ACHN (cell line): ENCODE data around the gene COL4A2.

Experiments used
- DNase-seq: peaks from one replicate; pipeline ENCODE4 v3.0.0-alpha.2; 2015
- in situ Hi-C: cut with HindIII; loops from 2 replicates; pipeline ENCODE4 v1.10.0; 2017; ENCODE audit warnings: low sequenced_read_pairs, low pct_ligation_motif_present, low pct_unique_long_range_greater_than_20kb

COL4A2 gene

DNA sequence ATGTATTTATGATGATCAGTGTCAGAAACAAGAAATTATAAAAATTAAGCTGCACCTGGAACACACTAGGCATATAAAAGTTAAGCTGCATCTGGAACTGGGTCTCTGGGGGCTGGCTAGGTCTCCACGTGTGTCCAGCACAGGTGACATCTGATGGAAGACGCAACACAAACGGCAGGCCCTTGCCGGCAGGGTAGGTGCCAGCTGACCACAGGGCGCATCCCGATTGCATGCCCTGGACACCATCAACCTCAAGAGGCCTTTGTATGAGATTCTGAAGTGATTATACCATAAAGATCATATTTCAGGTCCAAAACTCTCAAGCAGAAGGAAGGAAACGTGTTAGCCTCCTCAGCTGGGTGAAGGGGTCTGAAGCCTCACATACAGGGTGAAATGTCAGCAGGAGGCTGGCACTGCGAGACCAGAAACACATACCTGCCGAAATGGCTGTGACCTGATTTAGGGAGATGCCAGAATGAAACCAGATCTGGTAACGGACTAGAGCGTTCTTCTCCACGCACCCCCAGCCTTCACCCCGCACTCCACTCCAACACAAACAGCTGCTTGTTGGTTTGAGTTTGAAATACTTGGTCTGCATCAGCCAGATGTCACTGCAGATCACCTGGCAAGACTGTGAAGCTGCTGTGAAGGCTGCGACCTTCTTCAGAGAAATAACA lies 37.4 kb upstream of the COL4A2 start:
- no peak for DNase-seq
- in situ Hi-C loops: no loop called here

DNA sequence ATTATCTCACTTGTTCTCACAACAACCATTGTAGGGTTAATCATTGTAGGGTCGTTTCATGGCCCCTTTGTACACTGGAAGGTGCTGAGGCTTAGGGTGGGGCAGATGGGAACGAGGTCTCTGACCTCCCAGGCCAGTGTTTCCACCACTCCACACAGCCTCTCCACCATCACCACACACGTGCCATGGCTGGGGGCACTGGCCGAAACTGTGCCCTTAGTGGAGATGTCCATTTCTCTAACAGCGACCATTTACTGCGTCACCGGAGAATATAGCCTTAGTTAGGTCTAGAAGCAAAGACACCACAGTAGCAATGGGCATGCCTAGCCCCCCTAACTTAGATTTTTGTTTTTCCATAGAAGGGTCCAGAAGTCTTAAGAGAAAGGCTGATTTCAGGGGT lies 36.6 kb upstream of the COL4A2 start:
- no peak for DNase-seq
- in situ Hi-C loops: no loop called here

DNA sequence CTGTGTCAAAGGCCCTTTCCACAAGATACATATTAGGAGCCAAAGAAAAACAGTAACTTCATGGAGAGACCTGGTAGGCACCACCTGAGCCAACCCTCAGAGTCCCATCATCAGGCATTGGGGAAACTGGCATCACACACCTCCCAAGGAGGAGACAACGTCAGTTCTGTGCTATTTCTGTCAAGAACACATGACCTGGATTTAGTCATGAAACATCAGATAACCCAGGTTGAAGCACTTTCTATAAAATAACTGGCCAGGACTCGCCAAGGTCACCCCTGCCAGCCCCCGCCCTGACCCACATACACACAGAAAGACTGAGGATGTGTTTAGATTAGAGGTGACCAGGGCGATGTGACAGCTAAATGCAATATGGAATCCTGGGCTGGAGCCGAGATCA lies 35.8 kb upstream of the COL4A2 start:
- in situ Hi-C loops: no loop called here
- no peak for DNase-seq

DNA sequence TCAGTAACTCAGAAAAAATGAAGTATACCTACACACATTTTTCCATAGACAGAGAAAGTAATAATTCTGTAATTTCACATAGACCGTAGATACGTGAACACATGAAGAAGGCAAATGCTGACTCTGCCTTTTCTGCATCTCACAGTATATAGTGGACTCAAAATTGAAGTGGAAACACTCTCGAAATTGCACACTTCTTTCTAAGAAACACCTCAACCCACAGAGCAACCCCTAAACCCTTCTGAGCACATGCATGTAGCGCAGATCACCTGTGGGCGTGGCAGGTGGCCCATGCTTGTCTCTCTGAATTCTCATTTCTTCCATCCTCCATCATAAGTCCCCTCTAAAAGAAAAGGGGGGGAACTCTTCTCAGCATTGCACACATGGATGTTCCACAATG lies 34.9 kb upstream of the COL4A2 start:
- in situ Hi-C loops: no loop called here
- DNase-seq: no peak

DNA sequence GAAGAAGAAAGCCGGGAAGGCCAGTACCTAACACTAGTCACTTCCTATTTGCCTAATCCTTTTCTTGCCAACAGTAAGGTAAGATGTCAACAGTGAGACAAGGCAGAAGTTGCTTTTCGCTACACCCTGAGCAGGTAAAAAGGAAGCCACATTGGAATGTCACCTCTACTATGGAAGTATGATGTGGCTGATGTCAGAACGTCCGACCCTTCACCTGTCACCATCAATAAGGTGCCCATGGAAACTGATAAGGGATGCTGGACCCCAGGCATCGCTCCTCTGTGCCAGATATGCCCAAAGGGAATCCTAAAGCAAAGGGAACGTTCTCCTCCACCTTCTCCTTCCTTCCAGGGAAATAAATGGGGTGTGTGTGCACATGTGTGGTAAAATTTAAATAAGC lies 34.4 kb upstream of the COL4A2 start:
- in situ Hi-C loops: no loop called here
- DNase-seq: no peak

DNA sequence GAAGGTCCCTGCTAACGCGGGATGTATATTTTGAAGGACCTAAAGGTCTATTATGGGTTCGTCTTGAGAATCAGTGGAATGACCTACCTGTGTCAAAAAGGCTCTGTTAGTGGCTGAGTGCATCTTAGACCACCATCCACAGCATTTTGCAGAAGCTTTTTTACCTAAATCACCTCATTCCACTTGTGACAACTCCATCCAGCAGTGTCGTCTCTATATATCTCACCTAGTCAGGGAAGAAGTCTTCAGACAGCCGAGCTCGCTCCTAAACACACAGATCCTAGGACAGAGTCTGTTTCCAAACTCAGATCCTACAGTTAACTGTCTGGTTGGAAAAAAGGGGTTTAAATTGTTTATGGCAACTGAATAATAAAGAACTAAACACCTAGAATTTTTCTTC lies 33.8 kb upstream of the COL4A2 start:
- no peak for DNase-seq
- in situ Hi-C loops: no loop called here

DNA sequence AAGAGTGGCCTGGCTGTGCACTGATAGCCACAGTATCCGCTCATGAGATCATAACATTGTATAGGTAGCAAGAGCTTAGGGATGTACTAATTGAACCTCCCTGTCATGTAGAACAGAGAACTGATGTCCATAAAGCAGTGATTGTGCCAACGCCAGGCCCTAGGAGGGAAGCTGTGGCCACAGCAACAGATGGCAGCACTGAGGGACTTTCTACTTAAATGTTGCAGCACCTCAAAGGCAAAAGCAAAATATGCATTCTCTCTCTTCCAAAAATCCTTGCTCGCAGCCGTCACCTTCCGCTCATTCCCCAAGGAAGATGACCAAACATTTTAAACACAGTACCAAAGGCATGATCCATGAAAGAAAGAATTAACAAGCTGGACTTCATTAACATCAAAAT lies 32.4 kb upstream of the COL4A2 start:
- in situ Hi-C loops: no loop called here
- no peak for DNase-seq

DNA sequence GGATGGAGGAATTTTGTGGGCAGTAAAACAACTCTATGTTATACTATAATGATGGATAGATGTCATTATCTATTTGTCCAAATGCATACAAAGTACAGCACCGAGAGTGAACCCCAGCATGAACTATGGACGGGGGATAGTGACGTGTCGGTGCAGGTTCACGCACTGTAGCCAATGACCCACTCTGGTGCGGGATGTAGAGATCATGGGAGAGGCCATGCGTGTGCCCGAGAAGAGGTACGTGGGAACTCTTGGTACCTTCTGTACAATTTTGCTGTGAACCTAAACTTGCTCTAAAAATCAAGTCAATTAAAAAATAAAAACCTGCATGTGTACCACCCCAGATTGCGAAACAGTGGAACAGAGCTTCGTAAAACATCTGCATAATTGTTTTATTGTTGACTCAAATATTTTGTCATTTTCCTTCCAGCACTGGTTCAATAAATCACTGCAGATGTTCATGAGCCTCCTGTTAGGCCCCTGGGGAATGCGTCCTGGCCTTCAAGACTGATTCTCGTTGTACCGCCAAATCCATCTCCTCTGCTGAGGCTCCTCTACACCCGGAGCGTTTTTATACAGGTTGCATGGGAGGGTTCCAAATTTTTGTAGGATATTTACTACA lies 31.0 kb upstream of the COL4A2 start:
- in situ Hi-C loops: no loop called here
- DNase-seq: no peak

DNA sequence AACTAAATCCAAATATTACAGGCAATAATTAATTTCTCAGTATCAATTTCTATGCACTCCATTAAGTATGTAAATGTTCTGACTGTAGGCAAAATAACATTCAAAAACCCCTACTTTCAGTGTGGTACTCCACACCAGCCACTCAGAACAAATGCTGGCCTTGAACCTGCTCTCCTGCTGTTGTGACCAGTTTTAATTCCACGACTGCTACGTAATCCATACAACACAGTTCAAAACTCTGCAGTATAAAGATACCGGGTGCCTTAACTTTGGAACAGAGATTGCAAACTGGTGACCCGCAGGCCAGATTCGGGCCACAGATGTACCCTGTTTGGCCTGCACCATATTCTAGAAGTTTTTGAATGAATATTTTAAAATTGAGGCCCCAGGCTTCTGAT lies 30.5 kb upstream of the COL4A2 start:
- DNase-seq: no peak
- in situ Hi-C loops: no loop called here

DNA sequence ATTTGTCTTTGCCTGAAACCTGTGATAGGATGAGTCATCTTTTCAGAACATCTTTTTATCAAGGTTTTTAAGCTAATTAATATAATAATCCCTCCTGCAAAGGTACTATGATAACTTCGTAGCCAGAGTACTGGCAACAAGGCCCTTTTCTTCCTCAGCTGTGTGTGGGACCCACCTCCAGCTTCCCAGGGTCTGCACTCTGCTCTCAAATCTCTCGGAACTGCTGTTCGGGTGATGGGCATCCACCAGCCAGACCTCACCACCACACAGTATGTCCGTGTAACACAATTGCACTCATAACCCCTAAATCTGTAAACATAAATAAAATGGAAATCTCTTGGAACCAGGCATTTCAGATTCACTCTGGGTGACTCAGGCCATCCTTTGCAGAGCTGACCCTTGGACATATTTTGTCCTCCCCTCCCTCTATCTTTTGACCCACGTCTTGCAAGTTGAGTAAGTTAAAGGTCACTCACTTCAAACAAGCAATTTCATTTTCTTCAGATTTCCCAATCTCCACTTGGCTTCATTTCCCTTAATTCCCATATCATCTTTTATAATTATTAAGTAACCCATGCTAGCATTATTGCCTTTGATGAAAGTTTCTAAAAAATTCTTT lies 29.6 kb upstream of the COL4A2 start:
- in situ Hi-C loops: no loop called here
- DNase-seq: no peak

DNA sequence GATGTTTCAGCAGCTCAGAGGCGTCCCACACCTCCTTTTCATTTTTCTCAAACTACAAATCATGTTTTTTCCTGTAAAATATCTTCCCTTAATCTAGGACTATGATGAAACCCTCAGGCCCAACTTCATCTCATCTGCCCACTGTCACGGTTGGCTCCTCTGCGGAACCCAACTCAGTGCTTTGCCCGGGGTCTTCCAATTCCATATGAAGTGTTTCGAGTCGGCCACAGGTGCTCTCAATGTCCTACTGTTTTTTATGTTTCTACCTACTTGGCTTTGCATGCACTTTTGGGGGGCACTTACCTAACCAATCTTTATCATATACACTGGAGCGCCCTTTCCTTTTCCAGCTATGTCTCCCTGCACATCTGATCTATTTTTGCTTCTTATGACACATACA lies 28.2 kb upstream of the COL4A2 start:
- in situ Hi-C loops: no loop called here
- DNase-seq: no peak

DNA sequence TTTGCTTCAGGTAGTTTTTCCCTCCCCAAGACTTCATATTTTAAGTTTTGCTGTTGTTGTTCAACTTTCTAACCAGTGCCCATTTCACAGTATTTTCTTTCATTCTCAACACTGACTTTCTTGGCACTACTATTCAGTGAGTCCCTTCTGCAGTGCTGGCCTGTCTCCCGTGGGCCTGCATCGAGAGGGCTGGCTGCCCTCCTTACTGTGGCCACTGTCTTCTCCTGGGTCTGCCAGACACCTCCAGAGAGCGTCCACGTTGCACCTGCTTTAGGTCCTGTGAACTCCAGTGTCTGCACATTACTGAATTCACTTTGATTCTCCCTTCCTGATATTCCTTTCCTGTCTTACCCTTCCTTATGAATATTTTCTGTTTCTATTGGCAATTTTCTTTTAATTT lies 27.4 kb upstream of the COL4A2 start:
- DNase-seq: no peak
- in situ Hi-C loops: no loop called here

DNA sequence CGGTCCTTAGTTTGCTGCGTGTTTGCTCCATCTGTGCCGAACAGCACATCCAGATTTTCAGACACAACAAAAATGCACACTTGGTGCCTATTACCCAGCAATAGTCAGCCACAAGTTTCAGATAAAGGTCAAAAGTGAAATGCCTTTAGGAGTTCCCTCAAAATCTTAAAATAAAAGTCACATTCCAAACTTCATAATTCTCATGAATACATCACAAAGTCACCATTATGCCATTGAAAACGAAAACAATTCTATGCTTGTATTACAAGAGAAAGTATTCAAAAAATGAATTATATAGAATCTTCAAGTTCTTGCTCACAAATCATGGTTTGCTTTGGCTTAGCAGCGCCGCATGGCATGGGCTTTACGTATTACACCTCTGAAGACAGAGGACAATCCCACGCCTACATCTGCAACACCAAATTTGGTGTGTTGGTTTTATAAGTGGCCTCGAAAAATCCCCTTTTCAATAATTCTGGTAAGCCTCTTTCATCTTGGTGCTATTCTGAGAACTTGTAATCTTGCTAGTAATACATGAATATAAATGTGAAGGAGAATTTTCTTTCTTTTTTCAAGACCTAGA lies 26.8 kb upstream of the COL4A2 start:
- DNase-seq: no peak

DNA sequence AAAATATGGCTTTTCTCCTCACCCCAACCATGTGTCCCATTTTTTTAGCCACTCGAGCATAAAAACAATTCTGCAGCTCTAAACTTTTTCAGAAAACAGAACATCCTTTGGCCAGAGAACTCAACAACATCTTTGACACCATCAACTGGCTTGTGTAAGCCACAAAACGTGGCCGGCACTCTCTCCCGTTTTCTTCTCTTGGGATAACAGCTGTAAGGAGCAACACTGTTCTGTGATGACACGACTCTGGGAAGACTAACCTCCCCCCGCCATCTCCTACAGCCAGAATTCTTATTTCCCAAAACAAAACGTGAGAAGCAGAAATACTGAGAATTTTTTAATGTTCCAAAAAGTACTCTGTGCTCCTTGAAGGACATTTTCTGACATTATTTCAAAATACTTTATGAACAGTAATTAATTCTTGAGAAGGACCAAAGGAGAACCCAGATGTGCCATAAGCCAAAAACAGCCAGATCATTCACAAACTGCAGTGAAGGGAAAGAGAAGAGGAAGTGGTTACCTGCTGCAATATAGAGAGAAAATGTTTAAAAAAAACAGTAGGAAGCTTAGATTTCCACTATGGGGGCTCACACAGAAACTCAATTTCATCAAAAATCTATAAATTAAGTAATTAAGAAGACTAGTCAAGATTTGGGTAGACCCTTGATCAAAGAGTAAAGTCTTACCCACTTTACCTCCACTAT lies 25.9 kb upstream of the COL4A2 start:
- no peak for DNase-seq
- in situ Hi-C loops: no loop called here

More for the DNA sequence above, 26.8 kb upstream of the COL4A2 start:
- in situ Hi-C loops: no loop called here

DNA sequence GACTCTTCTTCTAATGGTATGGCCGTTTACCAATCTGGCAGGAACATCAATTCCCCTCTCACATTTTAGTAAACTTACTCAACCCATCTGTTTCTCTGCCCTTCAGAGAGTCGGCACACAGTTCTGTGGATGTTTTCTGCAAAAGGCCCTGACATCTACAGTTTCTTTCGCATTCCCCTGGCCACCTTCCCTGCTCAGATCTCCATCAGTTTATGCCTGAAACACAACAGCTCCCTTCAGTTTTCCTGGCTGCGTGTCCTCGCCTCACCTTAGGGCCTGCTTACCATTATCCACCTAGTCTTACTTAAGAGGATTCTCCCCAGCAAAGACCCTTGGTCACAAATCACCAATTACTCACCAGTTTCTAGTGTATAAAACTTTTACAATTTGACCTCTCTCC lies 25.3 kb upstream of the COL4A2 start:
- in situ Hi-C loops: no loop called here
- no peak for DNase-seq

DNA sequence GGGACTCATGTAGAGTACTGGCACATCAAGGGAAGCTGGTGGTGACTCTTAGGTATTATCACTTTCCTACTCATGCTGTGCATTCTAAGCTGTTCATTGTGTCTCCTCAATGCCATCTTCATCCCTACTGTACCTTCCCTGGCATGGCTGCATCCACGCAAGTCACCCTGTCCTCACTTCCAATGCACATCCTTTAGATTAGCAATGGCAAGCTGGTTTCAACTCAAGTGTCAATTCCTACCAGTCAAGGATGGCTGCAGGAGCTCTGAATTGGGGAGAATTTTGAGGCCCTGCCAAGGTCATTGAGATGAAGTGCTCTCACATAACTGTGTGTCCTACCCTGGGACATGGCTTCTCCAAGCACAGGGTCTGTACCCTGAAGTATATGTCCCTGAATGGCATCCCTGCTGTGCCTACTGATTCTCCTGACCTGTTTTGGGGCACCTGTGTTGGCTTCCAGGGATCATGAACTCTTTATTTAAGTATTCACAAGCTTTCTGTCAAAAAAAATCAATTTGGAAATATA lies 24.7 kb upstream of the COL4A2 start:
- in situ Hi-C loops: no loop called here
- DNase-seq: no peak

DNA sequence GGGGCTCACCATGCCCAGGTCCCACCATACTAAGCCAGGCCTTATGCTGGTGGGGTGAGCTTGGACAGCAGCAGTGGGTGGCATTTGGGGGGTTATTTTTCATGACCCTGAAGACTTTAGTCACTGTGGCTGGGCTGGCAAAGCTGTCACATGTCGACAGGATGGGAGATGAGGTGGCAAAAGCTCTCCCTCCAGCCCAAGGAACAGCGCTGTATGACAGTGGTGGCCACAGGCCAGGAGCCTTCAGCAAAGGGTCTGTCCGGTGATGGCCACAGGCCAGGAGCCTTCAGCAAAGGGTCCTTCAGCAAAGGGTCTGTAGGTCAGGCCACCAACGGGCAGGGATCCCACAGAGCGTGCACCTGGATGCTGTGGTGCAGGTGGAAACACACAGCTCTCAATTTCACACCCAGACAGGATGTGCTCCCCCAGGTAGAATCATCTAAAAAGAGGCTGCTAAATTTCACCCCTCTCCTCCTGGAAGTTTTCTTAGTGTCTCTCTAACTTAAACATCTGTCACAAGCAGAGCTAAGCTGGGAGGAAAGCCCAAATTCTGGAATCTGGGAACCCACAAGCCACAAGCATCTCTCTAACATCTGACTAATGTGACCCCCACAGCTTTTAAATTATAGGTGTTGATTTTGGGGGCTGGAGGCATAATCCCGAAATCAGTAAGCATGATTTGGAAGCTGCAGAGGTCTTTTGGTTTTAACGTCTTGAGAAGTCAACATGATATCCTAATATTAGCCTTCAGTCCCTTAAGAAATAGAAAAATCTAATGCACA lies 23.2 kb upstream of the COL4A2 start:
- no peak for DNase-seq
- in situ Hi-C loops: no loop called here

DNA sequence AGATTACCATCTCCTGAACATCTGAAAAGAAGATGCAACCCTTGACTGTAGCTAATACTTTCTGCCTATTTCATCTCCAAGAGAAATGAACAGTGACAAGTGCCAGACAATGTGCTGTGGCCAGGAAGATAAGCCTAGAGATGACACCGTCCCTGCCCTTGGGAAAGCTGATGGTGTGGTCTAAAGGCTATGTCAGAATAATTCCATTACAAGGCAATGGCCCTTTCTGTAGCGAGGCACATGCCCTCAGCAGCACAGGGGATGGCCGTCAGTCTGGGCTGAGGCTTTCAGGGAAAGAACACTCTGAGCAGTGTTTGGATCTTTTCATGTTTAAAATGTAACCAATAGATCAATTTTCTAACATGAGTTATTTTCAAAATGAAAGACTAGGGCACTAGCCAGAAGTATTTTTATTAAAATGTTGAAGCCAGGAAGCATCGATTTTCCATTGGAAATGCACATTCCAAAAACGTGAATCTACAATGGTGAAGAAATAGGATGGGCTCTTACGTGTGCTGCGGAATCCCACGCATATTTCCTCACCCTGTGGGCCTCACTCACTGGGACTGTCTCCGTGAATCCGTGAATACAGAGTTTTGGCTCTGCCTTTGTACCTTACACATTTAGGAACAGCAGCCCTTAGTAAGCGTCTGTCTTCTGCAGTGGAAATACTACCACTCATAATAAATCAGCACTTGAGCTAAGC lies 22.2 kb upstream of the COL4A2 start:
- in situ Hi-C loops: no loop called here
- DNase-seq: no peak
